NCI-H146 (cell line): ENCODE measurements around the gene VSTM2A.
"Not testable (repeated sequence)": the region's sequence is repeated elsewhere in the genome, so short reads cannot be mapped to it uniquely, and the experiment has no call there.

Source experiments
- DNase-seq: peaks from one replicate; lab custom pipeline; 2025; lab: John Stamatoyannopoulos, UW

Gene VSTM2A

GRCh38 chr7:54541669-54542625 is at the start of gene VSTM2A:
VSTM2A (plus strand) TSS chr7:54542375; CDS start chr7:54542731, 356 bp downstream.
- DNase-seq = peak; percentile 25

GRCh38 chr7:54504531-54504930 is 37.6 kb upstream of the VSTM2A start:
- DNase-seq = not testable (repeated sequence)

DNA sequence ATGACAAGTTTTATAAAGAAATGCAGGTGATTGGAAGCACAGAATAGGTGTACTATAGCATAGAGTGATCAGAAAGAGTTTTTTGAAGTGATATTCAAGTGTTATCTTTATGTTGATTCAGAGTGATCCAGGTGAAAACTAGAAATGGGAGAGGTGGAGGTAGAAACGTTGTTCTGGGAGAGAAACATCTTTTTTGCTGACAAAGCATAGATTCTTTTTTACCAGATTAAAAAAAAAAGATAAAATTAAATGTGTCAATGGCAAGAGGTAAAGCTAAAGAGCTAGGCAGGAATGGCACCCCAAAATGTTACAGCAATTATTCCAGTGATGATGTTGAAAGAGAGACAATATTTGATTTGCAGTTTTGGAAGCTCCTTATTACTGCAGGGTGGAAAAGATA is 12.6 kb upstream of the VSTM2A start:
- DNase-seq = no peak

DNA sequence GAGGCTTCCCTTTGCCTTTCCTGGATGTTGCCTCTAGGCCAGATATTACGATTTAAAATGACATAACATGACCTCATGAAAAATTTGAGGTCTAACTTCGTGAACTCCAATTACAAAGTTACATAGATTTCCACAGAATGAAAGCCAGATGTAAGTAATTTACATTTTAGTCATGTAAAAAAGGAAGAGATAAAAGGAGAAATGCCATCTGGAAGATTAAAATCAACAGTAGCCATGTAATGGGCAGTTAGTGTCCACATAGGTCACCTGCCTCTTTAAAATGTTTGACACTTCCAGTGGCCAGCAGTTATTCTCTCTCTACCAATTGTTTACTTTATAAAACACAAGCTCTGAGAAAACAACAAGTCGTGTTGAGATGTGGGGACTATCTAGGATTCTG is 4.1 kb upstream of the VSTM2A start:
- no peak for DNase-seq

- no peak for DNase-seq
Measured at GRCh38 chr7:54543051-54543488, 895 bp downstream of the VSTM2A start.

DNA sequence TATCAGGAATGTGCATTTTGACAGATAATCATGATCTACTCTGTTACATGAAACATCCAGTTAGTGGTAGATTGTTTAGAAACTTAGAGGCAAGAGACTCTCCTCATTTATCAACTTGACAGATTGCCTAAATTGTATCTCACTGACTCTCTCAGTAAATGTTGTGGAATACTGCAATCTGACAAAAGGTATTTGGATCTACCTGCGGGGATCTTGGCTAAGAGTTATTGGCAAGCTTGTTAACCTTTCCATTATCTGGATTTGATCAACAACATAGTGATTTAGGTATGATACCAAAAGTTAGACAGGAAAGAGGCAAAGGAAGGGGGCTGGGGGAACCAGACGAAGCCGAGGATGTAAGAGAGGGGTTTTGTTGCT is 2.0 kb downstream of the VSTM2A start:
- DNase-seq = no peak

GRCh38 chr7:54544527-54545240 is 2.5 kb downstream of the VSTM2A start:
- DNase-seq = no peak

DNA sequence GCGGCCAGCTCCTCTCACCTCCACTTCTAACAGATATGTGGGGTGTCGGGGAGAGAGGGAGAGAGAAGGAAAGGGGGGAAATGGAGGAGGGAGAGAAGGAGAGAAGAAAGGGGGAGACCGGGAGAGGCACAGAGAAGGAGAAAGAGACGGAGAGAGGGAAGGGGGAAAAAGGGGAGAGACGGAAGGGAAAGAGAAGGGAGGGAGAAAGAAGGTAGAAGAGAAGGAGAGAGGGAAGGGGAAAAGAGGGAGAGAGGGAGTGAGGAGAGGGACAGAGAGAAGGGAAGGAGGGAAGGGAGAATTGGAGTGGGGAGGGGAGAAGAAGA is 3.0 kb downstream of the VSTM2A start:
- DNase-seq = no peak

DNA sequence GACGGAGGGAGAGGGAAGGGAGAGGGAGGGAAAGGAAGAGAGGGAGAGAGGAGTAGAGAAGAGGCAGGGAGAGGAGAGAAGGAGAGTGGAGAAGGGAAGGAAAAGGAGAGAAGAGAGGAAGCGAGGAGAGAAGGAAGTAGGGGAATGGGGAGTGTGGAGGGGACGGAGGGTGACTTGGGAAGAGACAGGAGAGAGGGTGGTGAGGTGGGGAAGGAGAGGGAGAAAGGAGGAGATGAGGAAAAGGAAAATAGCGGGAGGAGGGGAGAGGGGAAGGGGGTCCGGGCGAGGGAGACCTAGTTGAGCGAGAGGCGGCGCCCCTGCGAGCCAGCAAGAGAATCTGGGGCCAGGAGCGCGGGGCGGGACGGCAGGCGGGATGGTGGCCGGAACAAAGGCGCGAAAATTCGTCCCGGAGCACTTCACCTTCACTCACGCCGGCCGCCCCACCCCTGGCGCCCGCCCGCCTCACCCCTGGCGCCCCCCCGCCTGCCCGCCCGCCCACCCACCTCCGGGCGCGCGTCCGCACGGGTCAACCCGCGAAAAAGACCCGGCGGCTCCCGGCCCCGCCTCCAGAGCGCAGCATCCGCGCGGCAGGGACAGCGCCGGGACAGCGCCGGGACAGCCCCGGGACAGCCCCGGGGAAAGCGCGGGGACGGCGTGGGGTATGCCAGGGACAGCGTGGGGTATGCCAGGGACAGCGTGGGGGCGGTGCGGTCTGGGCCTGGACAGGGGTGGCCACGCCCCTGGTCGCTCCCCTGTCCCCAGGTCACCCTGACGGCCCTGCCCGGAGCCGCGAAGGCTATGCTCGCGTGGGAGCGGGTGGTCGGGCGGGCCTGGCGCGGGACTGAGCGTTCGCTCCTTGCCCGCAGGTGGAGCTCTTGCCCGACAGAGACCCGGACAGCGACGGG is 4.2 kb downstream of the VSTM2A start:
- peak; percentile 4 for DNase-seq

GRCh38 chr7:54546986-54547314 is 4.8 kb downstream of the VSTM2A start:
- DNase-seq = no peak

GRCh38 chr7:54550471-54550870 is 8.3 kb downstream of the VSTM2A start:
- no peak for DNase-seq

- DNase-seq = no peak
Measured at GRCh38 chr7:54556121-54556520, 13.9 kb downstream of the VSTM2A start.

DNA sequence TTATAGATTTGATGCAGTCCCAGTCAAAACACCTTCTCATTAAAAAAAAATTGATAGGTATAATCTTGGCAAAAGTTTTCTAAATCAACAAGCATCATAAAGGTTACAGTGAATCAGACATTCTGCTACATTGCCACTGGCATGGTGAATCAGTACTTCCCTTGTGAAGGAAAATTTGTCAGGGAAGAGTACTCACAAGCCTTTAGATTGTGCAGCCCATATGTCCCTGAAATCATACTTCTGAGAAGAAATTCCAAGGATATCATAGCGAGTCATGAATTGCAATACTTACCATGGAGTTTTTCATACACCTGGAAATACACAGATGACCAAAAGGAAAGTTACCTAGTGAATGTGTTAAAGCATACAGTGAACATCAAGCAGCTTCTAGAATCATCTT is 17.2 kb downstream of the VSTM2A start:
- DNase-seq = no peak

DNA sequence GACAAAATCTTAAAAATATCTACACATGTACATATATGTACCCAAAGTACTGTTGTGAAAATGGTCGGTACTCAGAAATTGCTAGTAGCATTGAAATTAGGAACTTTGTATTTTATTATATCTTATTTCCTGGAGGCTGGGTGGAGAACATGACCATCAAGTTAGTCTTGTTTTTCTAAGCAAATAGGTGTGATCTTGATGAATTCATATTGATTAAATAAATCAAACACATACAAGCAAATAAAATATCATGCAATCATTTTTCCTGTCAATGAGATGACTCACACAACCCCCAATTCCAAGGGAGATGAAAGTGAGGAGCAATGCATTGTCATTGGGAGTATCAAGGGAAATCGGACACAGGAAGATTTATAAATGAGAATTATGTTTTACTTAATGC is 18.0 kb downstream of the VSTM2A start:
- no peak for DNase-seq

DNA sequence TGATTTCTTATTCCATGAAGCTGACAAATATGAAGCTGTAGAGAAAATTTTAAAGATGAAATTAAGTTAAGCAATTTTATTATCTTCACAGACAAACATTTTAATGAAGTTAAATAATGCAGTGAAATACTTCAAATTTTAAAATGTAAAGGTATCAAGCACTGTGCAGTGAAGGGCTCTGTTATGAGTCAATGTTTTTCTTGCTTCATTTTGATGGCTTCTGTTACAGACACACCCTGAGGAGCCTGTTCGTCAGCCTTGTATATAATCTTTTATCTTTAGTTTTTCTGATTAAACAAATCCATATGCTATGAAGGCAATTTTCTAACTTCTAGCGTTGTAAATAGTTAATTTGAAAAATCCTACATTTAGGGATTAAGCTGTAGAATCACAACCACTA is 18.5 kb downstream of the VSTM2A start:
- no peak for DNase-seq

GRCh38 chr7:54563329-54563916 is 21.2 kb downstream of the VSTM2A start:
- DNase-seq = no peak

- DNase-seq = no peak
Measured at GRCh38 chr7:54565432-54565831, 23.3 kb downstream of the VSTM2A start.

DNA sequence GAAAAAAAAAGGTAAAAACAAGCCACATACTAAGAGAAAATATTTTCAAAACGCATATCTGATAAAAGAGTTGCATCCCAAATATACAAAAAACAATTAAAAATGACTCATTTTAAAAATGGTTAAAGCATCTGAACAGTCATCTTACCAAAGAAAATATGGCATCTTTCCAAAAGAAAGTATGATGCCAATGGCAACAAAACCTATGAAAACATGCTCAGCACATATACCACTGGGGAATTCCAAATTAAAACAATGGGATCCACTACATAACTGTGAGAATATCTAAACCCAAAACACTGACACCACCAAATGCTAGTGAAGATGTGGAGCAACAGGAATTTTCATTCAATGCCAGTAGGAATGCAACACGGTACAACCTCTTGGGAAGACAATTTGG is 39.3 kb downstream of the VSTM2A start:
- no peak for DNase-seq

- DNase-seq = no peak
Measured at GRCh38 chr7:54591404-54592386, 49.5 kb downstream of the VSTM2A start.

GRCh38 chr7:54596747-54597146 is 54.6 kb downstream of the VSTM2A start:
- DNase-seq = no peak

DNA sequence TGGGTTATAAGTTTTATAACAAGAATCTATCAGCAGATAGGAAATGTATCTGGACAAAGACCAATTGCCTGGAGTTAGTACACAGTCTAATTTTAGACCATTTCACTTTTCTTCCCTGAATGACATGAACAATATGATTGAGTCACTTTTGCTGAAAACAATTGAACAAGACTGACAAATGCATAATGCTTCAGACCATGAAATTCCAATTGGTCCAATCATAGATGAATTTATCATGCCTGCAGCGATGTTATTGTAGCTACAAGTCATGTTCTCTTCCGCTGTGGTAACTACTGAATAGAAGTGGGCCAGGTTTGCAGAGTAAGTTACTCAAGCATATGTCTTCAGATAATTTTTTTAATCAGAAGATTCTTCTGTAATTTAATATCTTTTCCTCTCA is 73.4 kb downstream of the VSTM2A start:
- DNase-seq = no peak
